ENCODE results near the gene USP35. TPM values are rescaled to one million over a fixed set of nuclear protein-coding genes. Genes with fewer than 3 reads are reported as not detected.
A peak's percentile ranks its signal among the peaks of the same experiment; 100 is the strongest.

Gene USP35
- total RNA-seq, 1 donor from 2014 or later, result 10.9 TPM

GRCh38 chr11:78224906-78225420, 36.2 kb downstream of the USP35 start:
- DNase-seq (ENCODE audit: extremely low spot score, unreplicated experiment), result peak; percentile 73
- Mint-ChIP-seq H3K9me3 (ENCODE audit: unreplicated experiment) (no peaks in the 10 kb centered on the region), H3K4me3 (ENCODE audit: unreplicated experiment) (no peak overlapping the region), H3K4me1 (ENCODE audit: unreplicated experiment) (no peaks in the 10 kb centered on the region), H3K27ac (ENCODE audit: unreplicated experiment) (no peak overlapping the region), H3K36me3 (ENCODE audit: unreplicated experiment) (peaks cover 23% of the 10 kb centered on the region), H3K27me3 (ENCODE audit: unreplicated experiment) (no peaks in the 10 kb centered on the region)
- no peak for TF ChIP-seq CTCF (IDR thresholded peaks at IDR 0.05)

- peaks cover 12% of the 10 kb centered on the region for H3K36me3 Mint-ChIP-seq (ENCODE audit: unreplicated experiment)
- no peaks in the 10 kb centered on the region for H3K9me3 Mint-ChIP-seq (ENCODE audit: unreplicated experiment)
- H3K4me3 Mint-ChIP-seq (ENCODE audit: unreplicated experiment), result no peak overlapping the region
- no peaks in the 10 kb centered on the region for H3K4me1 Mint-ChIP-seq (ENCODE audit: unreplicated experiment)
- no peaks in the 10 kb centered on the region for H3K27me3 Mint-ChIP-seq (ENCODE audit: unreplicated experiment)
- DNase-seq (ENCODE audit: extremely low spot score, unreplicated experiment), result peak; percentile 78
- no peak overlapping the region for H3K27ac Mint-ChIP-seq (ENCODE audit: unreplicated experiment)
- TF ChIP-seq CTCF (IDR thresholded peaks at IDR 0.05), result no peak
These were observed 38.3 kb downstream of the USP35 start for GRCh38 chr11:78226684-78227680.

- H3K9me3 Mint-ChIP-seq (ENCODE audit: unreplicated experiment), result no peaks in the 10 kb centered on the region
- H3K4me1 Mint-ChIP-seq (ENCODE audit: unreplicated experiment), result no peaks in the 10 kb centered on the region
- DNase-seq (ENCODE audit: extremely low spot score, unreplicated experiment), result no peak
- H3K36me3 Mint-ChIP-seq (ENCODE audit: unreplicated experiment), result peaks cover 12% of the 10 kb centered on the region
- H3K4me3 Mint-ChIP-seq (ENCODE audit: unreplicated experiment), result no peak overlapping the region
- TF ChIP-seq CTCF (IDR thresholded peaks at IDR 0.05), result no peak
- H3K27me3 Mint-ChIP-seq (ENCODE audit: unreplicated experiment), result no peaks in the 10 kb centered on the region
- H3K27ac Mint-ChIP-seq (ENCODE audit: unreplicated experiment), result no peak overlapping the region
These were observed 39.2 kb downstream of the USP35 start for GRCh38 chr11:78227921-78228320.

- no peak for DNase-seq (ENCODE audit: extremely low spot score, unreplicated experiment)
- Mint-ChIP-seq H3K27me3 (ENCODE audit: unreplicated experiment) (no peaks in the 10 kb centered on the region), H3K36me3 (ENCODE audit: unreplicated experiment) (peaks cover 12% of the 10 kb centered on the region), H3K4me1 (ENCODE audit: unreplicated experiment) (no peaks in the 10 kb centered on the region), H3K4me3 (ENCODE audit: unreplicated experiment) (no peak overlapping the region), H3K9me3 (ENCODE audit: unreplicated experiment) (no peaks in the 10 kb centered on the region), H3K27ac (ENCODE audit: unreplicated experiment) (no peak overlapping the region)
- TF ChIP-seq CTCF (IDR thresholded peaks at IDR 0.05), result peak; percentile 65
These were observed 39.7 kb downstream of the USP35 start for GRCh38 chr11:78228467-78228866.

- H3K27ac Mint-ChIP-seq (ENCODE audit: unreplicated experiment), result no peak overlapping the region
- H3K4me1 Mint-ChIP-seq (ENCODE audit: unreplicated experiment), result no peaks in the 10 kb centered on the region
- H3K36me3 Mint-ChIP-seq (ENCODE audit: unreplicated experiment), result peaks cover 11% of the 10 kb centered on the region
- no peak overlapping the region for H3K4me3 Mint-ChIP-seq (ENCODE audit: unreplicated experiment)
- TF ChIP-seq CTCF (IDR thresholded peaks at IDR 0.05), result no peak
- H3K27me3 Mint-ChIP-seq (ENCODE audit: unreplicated experiment), result no peaks in the 10 kb centered on the region
- H3K9me3 Mint-ChIP-seq (ENCODE audit: unreplicated experiment), result no peaks in the 10 kb centered on the region
- no peak for DNase-seq (ENCODE audit: extremely low spot score, unreplicated experiment)
These were observed 40.4 kb downstream of the USP35 start for GRCh38 chr11:78229106-78229505.

Measured in osteocyte (in vitro differentiated cells).